Bone marrow (tissue), 2 donors: ENCODE results near the gene COG2.
"Not testable (repeated sequence)": the region's sequence is repeated elsewhere in the genome, so short reads cannot be mapped to it uniquely, and the experiment has no call there.

Source experiments
- DNase-seq, 2 donors: peaks; one replicate each; lab custom pipeline; 2025; lab: John Stamatoyannopoulos, UW

The COG2 gene

DNA sequence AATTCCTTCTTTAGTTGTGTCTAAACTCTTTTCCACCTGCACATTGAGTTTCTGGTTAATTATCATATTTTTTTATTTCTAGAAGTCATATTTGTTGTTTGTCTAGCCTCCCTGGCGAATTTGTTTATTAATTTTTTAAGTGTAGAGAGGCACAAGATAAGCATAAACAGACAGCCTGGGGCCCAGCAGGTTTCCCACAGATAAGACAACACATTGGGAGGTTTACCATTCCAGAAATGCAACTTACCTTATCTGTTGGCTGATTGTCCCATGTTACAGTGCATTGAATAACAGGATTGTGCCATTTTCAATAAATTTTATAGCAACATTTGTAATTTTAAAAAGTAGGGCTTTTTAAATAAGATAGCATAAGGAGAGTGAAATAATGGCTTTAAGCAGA is 34.9 kb downstream of the COG2 start:
- DNase-seq, result no peak

- DNase-seq, result no peak
Observed at GRCh38 chr1:230679192-230679591, 36.9 kb downstream of the COG2 start.

DNA sequence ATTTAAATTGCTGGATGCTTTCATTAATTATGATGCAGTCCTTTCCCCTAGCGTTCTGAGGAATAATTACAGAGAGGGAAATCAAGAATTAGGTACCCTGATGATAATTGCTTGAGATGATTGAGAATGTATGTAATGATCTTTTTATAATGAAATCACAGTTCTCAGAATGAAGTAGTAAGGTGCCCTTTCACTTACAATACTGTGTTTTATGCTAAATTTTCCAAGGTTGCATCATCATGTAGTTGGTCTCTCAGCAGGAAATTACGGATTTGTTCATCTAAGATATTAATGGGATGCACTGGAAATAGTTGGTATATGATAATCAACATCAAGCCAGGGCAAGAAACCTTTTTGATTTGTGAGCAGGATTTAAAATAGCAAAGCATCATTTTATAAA is 37.5 kb downstream of the COG2 start:
- DNase-seq, result no peak

- DNase-seq, result no peak
Observed at GRCh38 chr1:230680300-230681025, 38.2 kb downstream of the COG2 start.

GRCh38 chr1:230681599-230681998 is 39.3 kb downstream of the COG2 start:
- no peak for DNase-seq

DNA sequence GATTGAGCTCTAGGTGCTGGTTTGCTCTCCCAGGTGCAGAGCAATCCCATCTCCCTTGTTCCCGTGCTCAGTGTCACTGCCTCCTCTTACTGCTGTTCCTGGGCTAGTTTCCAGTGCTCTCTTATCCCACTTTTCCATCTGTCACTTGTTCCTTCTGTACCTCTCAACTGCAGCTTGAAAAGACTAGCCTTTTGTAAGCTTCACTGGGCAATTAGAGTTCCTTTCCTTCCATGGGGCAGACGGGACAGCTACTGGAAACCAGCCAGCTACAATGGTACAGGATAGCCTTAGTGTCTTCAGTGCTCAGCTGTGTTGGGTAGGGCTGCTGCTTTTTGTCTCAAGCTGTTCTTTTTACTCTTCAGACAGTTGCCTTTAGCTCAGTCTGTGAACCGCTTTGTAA is 40.0 kb downstream of the COG2 start:
- DNase-seq, result no peak

- DNase-seq, result no peak
Observed at GRCh38 chr1:230682882-230683610, 40.8 kb downstream of the COG2 start.

DNA sequence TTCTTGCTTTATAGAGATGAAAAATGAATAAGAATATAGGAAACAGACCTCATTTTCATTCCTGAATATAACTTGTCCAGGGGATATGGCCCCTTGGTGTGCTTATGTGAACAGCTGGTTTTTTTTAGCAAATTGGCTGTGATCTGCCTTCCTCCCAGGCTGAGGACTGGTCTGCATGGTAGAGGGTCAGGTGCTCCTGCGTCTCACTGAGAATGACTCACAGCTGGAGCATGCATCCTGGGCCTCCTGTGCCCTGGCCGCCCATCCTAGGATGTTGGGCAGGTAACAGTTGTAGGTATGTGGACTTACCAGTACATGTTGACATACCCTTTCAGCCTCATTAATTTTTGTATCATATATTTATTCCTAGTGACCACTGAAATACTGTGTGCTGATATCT is 41.9 kb downstream of the COG2 start:
- no peak for DNase-seq

DNA sequence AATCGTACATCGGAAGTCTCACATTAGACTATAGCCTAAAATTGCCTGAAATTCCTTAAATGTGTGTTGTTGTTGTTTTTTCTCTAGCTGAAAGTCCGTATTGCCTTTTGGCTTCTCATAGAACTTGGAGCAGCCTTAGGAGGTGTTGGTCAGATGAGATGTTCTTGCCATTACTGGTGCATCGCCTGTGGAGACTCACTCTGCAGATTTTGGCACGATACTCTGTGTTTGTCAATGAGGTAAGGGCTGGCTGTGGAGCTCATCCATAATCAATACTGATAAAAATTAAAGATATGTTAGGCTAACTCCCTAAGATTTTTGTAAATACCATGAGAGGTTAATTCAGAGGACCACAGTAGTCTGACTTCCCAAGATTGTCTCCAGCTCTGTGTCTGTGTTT is 42.7 kb downstream of the COG2 start:
- no peak for DNase-seq

DNA sequence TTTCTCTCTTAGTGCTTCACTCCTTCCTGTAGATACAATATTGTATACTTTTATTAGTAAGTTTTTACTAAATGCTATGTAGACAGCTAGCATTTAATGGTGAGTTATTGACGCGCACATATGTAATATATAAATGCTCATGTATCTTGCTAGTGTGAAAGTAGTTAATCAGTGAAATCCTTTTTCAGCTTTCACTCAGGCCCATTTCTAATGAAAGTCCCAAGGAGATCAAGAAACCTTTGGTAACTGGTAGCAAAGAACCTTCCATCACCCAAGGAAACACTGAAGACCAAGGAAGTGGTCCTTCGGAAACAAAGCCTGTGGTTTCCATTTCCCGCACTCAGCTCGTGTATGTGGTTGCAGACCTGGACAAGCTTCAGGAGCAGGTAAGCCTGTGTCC is 44.5 kb downstream of the COG2 start:
- no peak for DNase-seq

DNA sequence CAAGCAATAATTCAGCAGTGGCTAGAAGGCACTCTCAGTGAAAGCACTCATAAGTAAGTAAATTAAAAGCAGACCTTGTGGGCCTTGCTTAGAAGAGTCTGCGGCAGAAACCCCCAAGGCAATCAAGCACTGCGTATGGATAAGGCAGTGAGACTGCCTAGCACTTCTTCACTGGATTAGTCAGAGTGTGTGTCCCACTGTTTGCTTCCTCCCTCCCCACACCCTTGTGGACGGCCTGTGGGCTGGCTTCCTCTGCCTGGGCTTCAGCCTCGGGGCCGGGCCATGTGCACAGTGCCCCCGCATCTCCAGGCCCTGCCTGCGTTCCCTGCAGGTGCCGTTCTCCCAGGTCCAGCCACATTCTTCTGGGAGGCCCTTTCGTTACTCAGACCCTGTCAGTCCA is 47.8 kb downstream of the COG2 start:
- DNase-seq, result no peak

DNA sequence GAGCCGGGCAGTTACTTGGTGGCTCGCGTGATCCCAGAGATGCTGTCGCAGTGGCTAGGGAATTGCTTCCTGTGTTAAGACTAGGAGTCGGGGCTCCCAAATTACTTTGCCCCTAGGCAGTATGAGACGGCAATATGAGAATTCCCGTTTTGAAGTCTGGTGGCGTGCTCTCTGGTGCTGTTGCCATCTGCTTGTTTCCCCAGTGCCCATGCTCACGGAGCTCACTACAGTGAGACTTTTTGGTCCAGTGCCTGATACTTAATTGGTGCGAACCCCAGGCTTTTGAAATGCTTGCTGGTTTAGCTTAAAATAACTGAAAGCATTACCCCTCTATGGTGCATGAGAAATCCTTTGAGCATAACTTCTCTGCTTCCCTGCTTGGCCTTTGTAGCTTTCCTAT is 49.3 kb downstream of the COG2 start:
- DNase-seq, result no peak

DNA sequence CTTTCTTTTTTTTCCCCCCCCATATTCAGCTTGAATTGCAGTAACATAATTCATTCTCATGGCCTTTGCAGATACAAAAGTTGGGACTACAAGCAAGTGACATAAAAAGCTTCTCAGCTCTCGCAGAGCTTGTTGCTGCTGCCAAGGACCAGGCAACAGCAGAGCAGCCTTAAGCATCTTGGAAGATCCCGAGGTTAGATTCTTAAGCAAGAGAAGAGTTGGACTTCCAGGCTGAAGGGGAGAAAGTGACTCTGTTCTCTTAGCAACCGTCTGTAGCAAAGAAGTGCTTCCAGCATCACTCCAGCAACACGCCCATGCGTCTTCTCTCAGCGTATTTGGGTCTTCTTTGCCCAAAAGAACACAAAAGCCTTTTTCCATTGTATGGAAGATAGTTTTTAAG is 50.9 kb downstream of the COG2 start:
- DNase-seq, result no peak

GRCh38 chr1:230693777-230694176 is 51.5 kb downstream of the COG2 start:
- no peak for DNase-seq

- no peak for DNase-seq
Observed at GRCh38 chr1:230694464-230694863, 52.2 kb downstream of the COG2 start.

- DNase-seq, result no peak
Observed at GRCh38 chr1:230694991-230695390, 52.7 kb downstream of the COG2 start.

- DNase-seq, result no peak
Observed at GRCh38 chr1:230696218-230696617, 53.9 kb downstream of the COG2 start.

DNA sequence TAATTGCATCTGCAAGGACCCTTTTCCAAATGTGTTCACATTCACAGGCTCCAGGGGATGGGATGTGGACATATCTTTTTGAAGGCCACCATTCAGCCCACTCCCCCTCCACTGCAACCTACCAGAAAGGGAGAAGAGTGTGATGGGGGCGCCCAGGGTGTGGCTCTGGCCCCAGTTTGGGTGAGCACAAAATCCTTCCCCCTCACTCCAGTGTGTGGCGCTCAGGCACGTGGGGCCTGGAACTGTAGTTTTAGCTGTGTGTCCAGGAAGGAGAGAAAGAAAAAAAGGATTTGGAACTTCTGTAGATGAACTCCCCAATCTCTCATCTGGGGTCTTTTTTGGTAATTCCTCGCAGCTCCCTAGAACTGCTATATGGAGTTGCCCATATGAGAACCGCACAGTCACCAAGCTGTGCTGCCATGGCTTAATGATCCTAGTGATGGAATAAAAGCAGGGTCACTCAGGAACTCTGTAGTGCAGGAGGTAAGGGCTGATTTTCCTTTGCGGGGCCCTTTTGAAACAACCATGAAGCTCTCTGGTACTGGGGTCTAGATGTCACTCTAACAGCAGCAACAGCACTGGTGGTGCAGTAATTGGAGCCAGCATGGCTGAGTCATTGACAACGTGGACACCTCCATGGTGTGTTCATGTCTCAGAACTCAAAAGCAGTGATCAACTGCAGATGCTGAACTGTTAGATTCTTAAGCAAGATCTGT is 54.6 kb downstream of the COG2 start:
- DNase-seq, result no peak

DNA sequence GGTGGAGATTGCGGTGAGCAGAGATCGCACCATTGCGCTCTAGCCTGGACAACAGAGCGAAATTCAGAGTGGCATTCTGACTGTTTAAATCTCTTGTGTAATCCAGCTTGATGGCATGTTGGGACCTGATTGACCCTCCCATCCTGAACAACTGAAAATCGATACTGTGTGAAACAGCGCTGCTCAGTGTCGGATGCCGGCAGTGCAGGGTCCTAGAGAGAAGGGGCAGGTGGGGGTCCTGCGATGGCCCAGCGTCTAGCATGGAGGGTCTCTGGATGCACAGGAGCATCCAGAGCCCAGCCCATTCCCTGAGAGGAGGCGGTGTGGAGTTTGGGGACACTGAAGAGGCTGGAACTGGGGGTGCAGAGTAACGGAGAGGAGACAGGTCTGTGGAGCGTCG is 55.8 kb downstream of the COG2 start:
- DNase-seq, result no peak

- not testable (repeated sequence) for DNase-seq
Observed at GRCh38 chr1:230698964-230699363, 56.7 kb downstream of the COG2 start.

- no peak for DNase-seq
Observed at GRCh38 chr1:230699716-230700115, 57.4 kb downstream of the COG2 start.

GRCh38 chr1:230700132-230700531 is 57.9 kb downstream of the COG2 start:
- no peak for DNase-seq

GRCh38 chr1:230701434-230701833 is 59.2 kb downstream of the COG2 start:
- no peak for DNase-seq
